ENCODE data around the gene NEK1.
"Not testable (repeated sequence)": the region's sequence is repeated elsewhere in the genome, so short reads cannot be mapped to it uniquely, and the experiment has no call there.

Gene NEK1

GRCh38 chr4:169603312-169603711 is 9.1 kb downstream of the NEK1 start:
- DNase-seq (ENCODE audit: low read depth, low spot score) = no peak

GRCh38 chr4:169601016-169601771 is 11.2 kb downstream of the NEK1 start:
- DNase-seq (ENCODE audit: low read depth, low spot score) = no peak

DNA sequence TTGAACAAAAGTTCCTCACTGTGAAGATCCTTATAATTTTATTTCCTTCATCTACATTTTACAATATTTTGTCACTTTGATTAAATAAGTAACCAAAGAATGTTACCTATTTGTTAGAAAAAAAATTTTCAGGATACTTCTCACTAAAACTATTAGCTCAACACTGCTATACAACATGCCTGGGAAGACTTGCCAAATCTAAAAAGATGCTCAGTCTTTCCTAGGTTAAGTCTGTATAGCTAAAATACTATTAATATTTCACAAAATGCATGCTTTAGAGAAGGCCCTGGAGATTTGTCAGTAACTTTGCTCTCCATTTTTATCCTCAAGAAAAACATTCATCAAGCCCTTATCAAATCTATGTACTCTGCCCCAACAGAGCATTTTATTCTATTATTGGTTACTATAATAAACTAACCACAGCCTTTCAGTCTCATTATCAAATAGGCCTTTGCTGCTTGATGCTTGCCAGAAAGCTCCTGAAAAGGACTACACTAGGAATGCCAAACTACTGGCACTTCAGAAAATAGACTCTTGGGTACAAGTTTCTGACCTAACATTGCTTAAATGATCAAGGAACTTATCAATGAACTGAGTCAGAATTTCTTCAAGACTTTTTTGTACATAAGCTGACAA is 17.7 kb downstream of the NEK1 start:
- DNase-seq (ENCODE audit: low read depth, low spot score) = no peak

GRCh38 chr4:169593050-169593560 is 19.3 kb downstream of the NEK1 start:
- DNase-seq (ENCODE audit: low read depth, low spot score) = no peak

GRCh38 chr4:169583563-169583962 is 28.8 kb downstream of the NEK1 start:
- DNase-seq (ENCODE audit: low read depth, low spot score) = no peak

DNA sequence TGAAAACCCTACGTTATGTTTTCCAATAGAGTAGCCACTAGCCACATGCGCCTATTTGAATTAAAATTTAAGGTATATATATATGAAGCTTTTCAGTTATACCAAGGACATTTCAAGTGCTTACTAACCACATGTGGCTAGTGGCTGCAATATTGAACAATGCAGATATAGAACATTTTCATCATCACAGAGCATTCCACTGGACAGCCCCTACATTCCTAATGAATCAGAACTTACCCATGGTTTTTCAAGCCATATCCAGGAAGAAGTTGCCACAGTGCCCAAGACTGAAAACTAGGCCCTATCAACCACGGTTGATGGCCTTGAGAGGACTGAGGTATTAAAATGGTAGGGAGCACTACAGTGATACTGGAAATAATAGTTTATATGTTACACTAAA is 29.7 kb downstream of the NEK1 start:
- DNase-seq (ENCODE audit: low read depth, low spot score) = no peak

- no peak for DNase-seq (ENCODE audit: low read depth, low spot score)
Measured at GRCh38 chr4:169582203-169582602, 30.2 kb downstream of the NEK1 start.

DNA sequence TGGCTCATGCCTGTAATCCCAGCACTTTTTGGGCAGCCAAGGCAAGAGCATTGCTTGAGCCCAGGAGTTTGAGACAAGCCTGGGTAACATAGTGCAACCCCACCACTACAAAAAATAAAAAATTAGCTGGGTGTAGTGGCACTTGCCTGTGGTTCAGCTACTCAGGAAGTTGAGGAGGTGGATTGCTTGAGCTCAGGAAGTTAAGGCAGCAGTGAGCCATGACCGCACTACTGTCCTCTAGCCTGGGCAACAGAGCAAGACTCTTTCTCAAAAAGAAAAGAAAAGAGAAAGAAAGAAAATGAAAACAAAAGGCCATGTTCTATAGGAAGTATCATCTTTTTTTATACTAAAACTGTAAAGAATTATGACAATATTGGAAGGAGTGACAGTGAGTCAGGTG is 38.5 kb downstream of the NEK1 start:
- no peak for DNase-seq (ENCODE audit: low read depth, low spot score)

DNA sequence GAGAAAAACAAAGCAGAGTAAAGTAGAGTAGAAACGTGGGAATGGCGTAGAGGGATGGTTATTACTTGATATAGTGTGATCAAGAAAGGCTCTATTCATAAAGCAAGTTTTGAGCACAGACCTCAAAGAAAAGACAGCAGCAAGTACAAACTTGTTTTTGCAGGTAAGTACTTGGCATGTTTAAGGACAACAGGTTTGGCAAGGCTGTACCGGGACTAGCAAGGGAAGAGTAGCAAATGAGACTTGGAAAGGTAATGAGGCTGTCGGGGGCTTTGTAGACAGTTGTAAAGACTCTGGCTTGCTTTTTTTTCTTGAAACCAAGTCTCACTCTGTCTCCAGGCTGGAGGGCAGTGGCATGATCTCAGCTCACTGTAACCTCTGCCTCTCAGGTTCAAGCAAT is 40.9 kb downstream of the NEK1 start:
- no peak for DNase-seq (ENCODE audit: low read depth, low spot score)

GRCh38 chr4:169571012-169571411 is 41.4 kb downstream of the NEK1 start:
- DNase-seq (ENCODE audit: low read depth, low spot score) = not testable (repeated sequence)

- not testable (repeated sequence) for DNase-seq (ENCODE audit: low read depth, low spot score)
Measured at GRCh38 chr4:169570266-169570665, 42.1 kb downstream of the NEK1 start.

DNA sequence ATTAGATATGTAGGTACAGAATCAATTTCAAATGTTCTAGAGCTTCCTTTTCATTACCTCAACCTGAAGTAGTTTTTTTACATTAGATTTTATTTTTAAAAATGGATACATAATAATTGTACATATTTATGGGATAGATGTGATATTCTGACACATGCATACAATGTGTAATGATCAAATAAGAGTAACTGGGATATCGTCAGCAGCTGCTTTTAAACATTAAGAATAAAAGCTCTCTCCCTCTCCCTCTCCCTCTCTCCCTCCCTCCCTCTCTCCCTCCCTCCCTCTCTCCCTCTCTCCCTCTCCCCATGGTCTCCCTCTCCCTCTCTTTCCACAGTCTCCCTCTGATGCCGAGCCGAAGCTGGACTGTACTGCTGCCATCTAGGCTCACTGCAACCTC is 43.2 kb downstream of the NEK1 start:
- DNase-seq (ENCODE audit: low read depth, low spot score) = not testable (repeated sequence)

DNA sequence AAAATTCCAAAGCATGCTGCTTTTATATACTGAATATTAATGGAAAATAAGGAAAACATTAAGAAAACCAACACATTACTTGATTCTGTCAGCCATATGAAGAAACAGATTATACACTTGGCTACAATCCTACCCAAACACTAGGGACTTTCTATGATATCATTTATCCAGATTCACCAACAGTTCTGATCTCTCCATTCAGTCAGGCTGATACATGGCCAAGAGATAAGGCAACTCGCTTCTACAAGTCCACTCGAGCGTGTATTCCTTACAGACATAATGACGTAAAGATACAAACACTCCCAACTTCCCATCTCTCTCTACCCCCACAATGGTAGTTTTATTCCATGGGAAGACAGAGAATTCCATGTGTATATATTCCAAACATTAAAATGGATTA is 44.5 kb downstream of the NEK1 start:
- DNase-seq (ENCODE audit: low read depth, low spot score) = no peak

DNA sequence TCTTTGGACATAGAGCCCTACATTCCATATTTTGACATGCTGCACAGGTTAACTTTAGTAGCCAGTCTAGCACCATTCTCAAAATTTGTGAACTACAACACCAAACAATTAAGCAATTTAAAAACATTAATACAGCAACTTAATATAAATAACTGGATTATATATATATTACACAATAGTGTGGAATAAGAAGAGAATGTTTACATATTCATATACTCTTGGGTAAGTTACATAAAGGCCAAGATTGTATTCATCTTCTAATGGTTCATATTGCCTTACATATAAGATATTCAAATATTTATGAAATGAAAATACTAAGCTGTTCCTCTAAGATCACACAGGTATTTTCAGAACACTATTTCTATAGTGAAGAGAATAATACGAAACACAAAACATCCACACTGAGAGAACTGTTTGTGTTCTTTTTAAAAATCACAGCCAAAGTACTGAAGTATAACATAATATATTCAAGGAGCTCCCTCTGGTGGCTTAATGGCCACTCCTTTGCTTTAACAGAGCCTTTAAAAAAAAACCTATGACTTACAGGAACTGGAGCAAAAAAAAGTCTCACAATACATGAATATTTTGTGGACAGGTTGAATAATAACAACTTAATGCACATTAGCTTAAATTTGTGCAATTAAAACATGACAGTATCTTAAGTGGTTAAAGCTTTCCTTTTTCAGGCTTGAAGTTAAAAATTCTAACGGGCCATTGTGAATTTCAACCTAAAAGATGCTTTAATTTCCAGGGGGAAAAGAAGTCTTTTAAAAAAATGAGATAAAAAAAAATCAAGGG is 46.2 kb downstream of the NEK1 start:
- no peak for DNase-seq (ENCODE audit: low read depth, low spot score)

- no peak for DNase-seq (ENCODE audit: low read depth, low spot score)
Measured at GRCh38 chr4:169565606-169566005, 46.8 kb downstream of the NEK1 start.

GRCh38 chr4:169557061-169557636 is 55.2 kb downstream of the NEK1 start:
- no peak for DNase-seq (ENCODE audit: low read depth, low spot score)

- DNase-seq (ENCODE audit: low read depth, low spot score) = not testable (repeated sequence)
Measured at GRCh38 chr4:169546548-169546947, 65.8 kb downstream of the NEK1 start.

DNA sequence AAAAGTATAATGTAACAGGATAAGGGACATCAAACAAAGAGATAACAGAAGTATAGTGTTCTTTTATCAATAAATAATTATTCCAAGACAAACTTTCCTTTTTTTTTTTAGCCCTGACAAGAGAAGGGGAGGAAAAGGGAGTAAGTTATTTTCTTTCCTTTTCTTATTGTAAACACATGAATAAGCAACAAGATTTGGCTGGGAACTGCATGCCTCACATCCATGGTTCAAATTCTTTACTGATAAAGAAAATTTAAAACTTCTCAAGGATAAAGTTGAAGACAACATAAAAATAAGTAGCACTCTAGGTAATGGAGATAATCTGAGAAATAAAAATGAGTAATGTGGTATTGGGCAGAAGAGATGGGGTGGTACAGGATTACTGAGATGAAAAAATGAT is 71.6 kb downstream of the NEK1 start:
- DNase-seq (ENCODE audit: low read depth, low spot score) = no peak

DNA sequence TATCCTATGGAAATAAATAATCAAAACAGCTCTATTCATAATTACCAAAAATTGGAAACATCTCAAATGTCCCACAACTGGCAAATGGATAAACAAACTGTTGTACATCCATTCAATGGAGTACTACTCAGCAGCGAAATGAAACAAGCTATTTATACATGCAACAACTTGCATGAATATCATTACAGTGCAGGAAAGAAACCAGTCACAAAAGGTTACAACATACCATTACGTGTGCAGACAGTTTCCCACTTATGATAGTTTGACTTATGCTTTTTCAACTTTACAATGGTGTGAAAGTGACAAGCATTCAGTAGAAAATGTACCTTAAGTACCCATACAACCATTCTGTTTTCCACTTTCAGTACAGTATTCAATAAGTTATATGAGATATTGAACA is 82.3 kb downstream of the NEK1 start:
- DNase-seq (ENCODE audit: low read depth, low spot score) = no peak

DNA sequence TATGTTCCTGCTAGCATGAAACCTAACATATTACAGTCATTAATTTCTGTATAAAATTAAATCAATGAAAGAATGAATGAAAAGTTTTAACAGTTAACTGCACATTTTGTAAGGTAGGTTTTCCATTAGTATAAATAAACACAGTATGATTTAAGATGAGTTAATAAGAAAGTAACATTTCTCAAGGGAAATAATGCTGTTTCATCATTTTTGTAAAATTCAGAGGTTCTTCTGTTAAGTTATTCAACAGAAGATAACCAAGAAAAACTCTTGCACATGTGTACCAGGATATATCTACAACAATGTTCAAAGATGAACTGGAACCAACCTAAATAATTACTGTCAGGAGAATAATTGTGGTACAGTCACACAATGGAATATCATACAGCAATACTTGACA is 88.6 kb downstream of the NEK1 start:
- no peak for DNase-seq (ENCODE audit: low read depth, low spot score)

DNA sequence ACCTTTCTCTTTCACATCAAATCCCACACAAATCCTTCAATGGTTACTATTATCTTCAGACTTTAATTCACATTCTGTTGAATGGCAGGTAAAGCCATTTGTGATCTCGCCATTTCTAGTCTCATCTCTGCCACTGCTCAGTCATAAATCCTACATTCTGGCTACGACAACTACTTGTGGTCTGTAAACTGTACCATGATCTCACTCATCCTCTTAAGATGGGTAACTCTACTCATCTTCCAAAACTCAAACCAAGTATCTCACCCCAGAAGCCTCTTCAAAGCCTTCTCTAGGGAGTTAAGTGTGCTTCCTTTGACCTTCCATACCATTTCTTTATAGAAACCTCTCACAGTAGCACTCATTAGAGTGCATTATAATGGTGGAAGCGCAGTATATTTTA is 101.8 kb downstream of the NEK1 start:
- no peak for DNase-seq (ENCODE audit: low read depth, low spot score)

DNA sequence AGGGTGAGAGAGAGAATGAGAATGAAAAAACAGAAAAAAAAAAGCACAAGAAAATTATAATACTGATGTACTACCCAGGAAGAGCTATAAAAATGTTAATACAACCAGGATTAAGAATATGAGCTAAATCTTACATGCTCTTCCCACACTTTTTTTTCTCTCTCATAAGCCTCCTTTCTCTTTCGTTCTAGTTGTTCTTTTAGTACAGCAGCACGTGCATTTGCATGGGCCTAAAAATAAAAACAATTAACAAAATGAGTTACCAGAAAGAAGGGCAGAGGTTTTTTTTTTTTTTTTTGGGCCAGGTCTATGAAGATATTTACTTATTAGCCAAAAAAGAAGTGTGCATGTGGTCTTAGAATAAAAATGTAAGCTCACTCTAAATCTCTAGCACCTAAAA is 105.5 kb downstream of the NEK1 start:
- DNase-seq (ENCODE audit: low read depth, low spot score) = no peak

Data from activated naive CD8-positive, alpha-beta T cell treated with anti-CD3 and anti-CD28 coated beads, Interleukin-2, amount 50 U/mL, for 16 hours (primary cell).